Thyroid gland (tissue), 4 donors: Measurements from ENCODE around the gene PELI2.

Source experiments
- CTCF ChIP-seq, 6 experiments: fragments of 200-600 bp in 3 of 6; fragments of 450-650 bp in 3 of 6; sonication (generic) in 3 of 6; IDR thresholded peaks; one replicate each; pipeline ENCODE4 v1.5.1; 2016 to 2019; ENCODE audit warnings: antibody characterized with exemption in 6 of 6, mild to moderate bottlenecking in 2 of 6, inconsistent platforms in 1 of 6, moderate library complexity in 1 of 6
- POLR2A ChIP-seq, 2 donors: fragments of 450-650 bp; IDR thresholded peaks; one replicate each; pipeline ENCODE4 v1.6.1; 2017; ENCODE audit warnings: antibody characterized with exemption in 2 of 2, mild to moderate bottlenecking in 2 of 2, moderate library complexity in 1 of 2

- TF ChIP-seq CTCF (IDR thresholded peaks at IDR 0.05) (no peak), POLR2A (IDR thresholded peaks at IDR 0.05) (no peak)
These were observed 44.4 kb upstream of the PELI2 start for GRCh38 chr14:56073799-56074198.
